Measurements from ENCODE around the gene E2F1. TPM values are rescaled to one million over a fixed set of nuclear protein-coding genes. Genes with fewer than 3 reads are reported as not detected.

E2F1 gene
- total and polyA plus RNA-seq, 2 donors (not counting 3 experiments of a cell fraction or from before 2014, with no cell fraction given) = 20.7 to 29.6 TPM

GRCh38 chr20:33660035-33660684 is 26.0 kb downstream of the E2F1 start:
- no peaks in the 10 kb centered on the region for H3K9me1 ChIP-seq (replicated peaks; ENCODE audit: control insufficient read depth, extremely low read depth, insufficient read depth, low read length)
- BruUV-seq (replicated peaks) = no TSS peak
- CTCF ChIA-PET = interaction anchor here (1.1 kb wide), 1 partner anchor 16 kb away, joined by 3 read pairs; no protein-coding TSS in a partner anchor
- no peaks in the 10 kb centered on the region for H3K9me3 ChIP-seq (replicated peaks; ENCODE audit: control insufficient read depth, insufficient read depth, low read length)
- no peak overlapping the region for H3K4me2 ChIP-seq (ENCODE audit: insufficient read depth, low read length)
- TF ChIP-seq GATA2 (IDR thresholded peaks at IDR 0.05; ENCODE audit: insufficient read depth, insufficient read length, low read depth, low read length) (no peak), JUN (IDR thresholded peaks at IDR 0.05; ENCODE audit: borderline replicate concordance, insufficient read depth, insufficient read length, low read depth) (no peak), MYC (IDR thresholded peaks at IDR 0.05; ENCODE audit: low read depth, low read length) (no peak), EZH2 (IDR thresholded peaks at IDR 0.05; ENCODE audit: borderline replicate concordance, low read depth, low read length, severe bottlenecking) (no peak), POLR2AphosphoS5 (IDR thresholded peaks at IDR 0.05; ENCODE audit: insufficient read depth, low read depth, low read length) (no peak), FOS (IDR thresholded peaks at IDR 0.05; ENCODE audit: borderline replicate concordance, insufficient read depth, low read length) (no peak), POLR2A (IDR thresholded peaks at IDR 0.05; ENCODE audit: low read depth, low read length) (no peak), CTCF (IDR thresholded peaks at IDR 0.05; ENCODE audit: extremely low read depth in 1 of 2, insufficient read depth in 1 of 2, low read depth in 1 of 2, low read length in 2 of 2) (no peak), MAX (IDR thresholded peaks at IDR 0.05; ENCODE audit: insufficient read depth, insufficient read length) (no peak)
- dilution Hi-C loops (cut with MboI; ENCODE audit: extremely low pct_ligation_motif_present, low sequenced_read_pairs) (no loop called here), intact Hi-C loops (cut with micrococcal nuclease) (loop anchor here (10.0 kb wide), 1 partner anchor 335 kb away; the partner anchor contains the start of gene RALY)
- no peak overlapping the region for H2AFZ ChIP-seq (ENCODE audit: low read depth, low read length)
- H3K9ac ChIP-seq (replicated peaks; ENCODE audit: extremely low read depth, insufficient read depth, low read length) = no peak overlapping the region
- no peaks in the 10 kb centered on the region for H3K27me3 ChIP-seq (ENCODE audit: control insufficient read depth in 2 of 2, insufficient read depth in 2 of 2, low read length in 2 of 2)
- H3K4me3 ChIP-seq (replicated peaks in 1 of 3; ENCODE audit: insufficient read depth in 1 of 3, low read depth in 1 of 3, low read length in 3 of 3) = no peak overlapping the region
- DNase-seq (ENCODE audit: low read depth, low spot score) (no peak), FAIRE-seq (no peak)
- no peaks in the 10 kb centered on the region for H3K36me3 ChIP-seq (ENCODE audit: control insufficient read depth in 2 of 2, extremely low read depth in 1 of 2, insufficient read depth in 2 of 2, low read length in 2 of 2)
- no peaks in the 10 kb centered on the region for H4K20me1 ChIP-seq (replicated peaks; ENCODE audit: control insufficient read depth, extremely low read depth, insufficient read depth, low read length)
- POLR2A ChIA-PET = no interaction called here
- no peaks in the 10 kb centered on the region for H3K79me2 ChIP-seq (ENCODE audit: control insufficient read depth, insufficient read depth, low read length)
- peaks cover 11% of the 10 kb centered on the region for H3K4me1 ChIP-seq (ENCODE audit: control insufficient read depth, extremely low read depth, insufficient read depth, low read length)
- no peak overlapping the region for H3K27ac ChIP-seq (ENCODE audit: insufficient read depth, low read depth, low read length)
